Measurements from ENCODE around the gene GFY.
A peak's percentile ranks its signal among the peaks of the same experiment; 100 is the strongest.

The GFY gene

GRCh38 chr19:49428547-49429451, 3.6 kb downstream of the GFY start:
- DNase-seq: no peak

GRCh38 chr19:49430172-49430677, 5.0 kb downstream of the GFY start:
- no peak for DNase-seq

- DNase-seq: no peak
Measured at GRCh38 chr19:49430678-49431329, 5.6 kb downstream of the GFY start.

- no peak for DNase-seq
Measured at GRCh38 chr19:49431330-49431749, 6.2 kb downstream of the GFY start.

GRCh38 chr19:49432141-49433073, 7.2 kb downstream of the GFY start:
- DNase-seq: no peak

- DNase-seq: no peak
Measured at GRCh38 chr19:49433240-49433901, 8.2 kb downstream of the GFY start.

GRCh38 chr19:49434907-49435583, 9.9 kb downstream of the GFY start:
- no peak for DNase-seq

GRCh38 chr19:49435670-49436069, 10.5 kb downstream of the GFY start:
- no peak for DNase-seq

GRCh38 chr19:49436381-49437017, 11.3 kb downstream of the GFY start:
- peak; percentile 78 for DNase-seq

GRCh38 chr19:49437231-49437630, 12.0 kb downstream of the GFY start:
- no peak for DNase-seq

GRCh38 chr19:49438261-49438660, 13.1 kb downstream of the GFY start:
- DNase-seq: no peak

GRCh38 chr19:49439836-49440235, 14.6 kb downstream of the GFY start:
- DNase-seq: no peak

GRCh38 chr19:49440439-49441209, 15.4 kb downstream of the GFY start:
- no peak for DNase-seq

GRCh38 chr19:49441210-49441959, 16.2 kb downstream of the GFY start, which contains the start of gene SLC17A7:
Gene SLC17A7 (minus strand): TSS chr19:49441527. CDS start chr19:49441379, 148 bp downstream.
- DNase-seq: no peak

- DNase-seq: no peak
Measured at GRCh38 chr19:49441960-49442350, 16.8 kb downstream of the GFY start.

- DNase-seq: no peak
Measured at GRCh38 chr19:49442354-49442753, 17.2 kb downstream of the GFY start.

- DNase-seq: peak; percentile 77
Measured at GRCh38 chr19:49442771-49443365, 17.7 kb downstream of the GFY start.

GRCh38 chr19:49443366-49444099, 18.3 kb downstream of the GFY start:
- DNase-seq: peak; percentile 99
